ENCODE measurements around the gene CACNA1C.

CACNA1C gene

DNA sequence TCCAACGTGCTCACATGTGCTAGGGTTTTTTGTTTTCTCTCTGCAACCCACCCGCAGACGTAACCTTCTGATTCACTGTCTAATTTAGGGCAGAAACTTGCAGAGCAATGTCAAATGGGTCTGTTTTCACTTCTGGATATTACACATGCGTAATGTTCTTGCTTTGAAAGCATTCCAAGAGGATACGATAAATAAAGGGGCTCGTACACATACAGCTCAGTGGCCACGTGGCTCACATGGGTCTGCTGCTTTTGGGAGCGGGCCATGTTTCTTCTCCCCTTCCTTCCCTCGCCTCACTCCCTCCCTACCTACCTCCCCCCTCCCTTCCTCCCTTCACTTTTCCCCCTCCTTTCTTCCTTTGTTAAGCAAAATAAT lies 23.4 kb downstream of the CACNA1C start:
- TF ChIP-seq GATA3 (IDR thresholded peaks at IDR 0.05; ENCODE audit: low read depth, low read length) (no peak), GATA2 (IDR thresholded peaks at IDR 0.05; ENCODE audit: low read depth, low read length) (no peak)

DNA sequence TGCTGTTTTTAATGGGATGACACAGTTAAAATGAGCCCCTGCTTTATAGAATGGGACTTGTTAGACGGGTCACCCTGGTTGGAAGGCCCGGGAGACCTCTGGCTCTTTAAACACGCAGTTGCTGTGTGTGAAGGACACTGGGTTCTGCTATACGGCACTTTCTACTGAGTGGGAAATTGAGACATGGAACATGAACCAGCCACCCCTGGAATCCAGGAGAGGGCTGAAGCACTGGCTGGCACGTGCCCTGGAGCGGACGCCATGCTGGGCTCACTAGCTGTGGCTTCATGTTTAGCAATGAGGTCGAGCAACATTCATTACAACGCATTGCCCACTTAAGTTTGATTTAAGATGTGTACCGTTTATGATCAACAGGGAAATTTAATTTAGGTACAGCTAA lies 23.9 kb downstream of the CACNA1C start:
- TF ChIP-seq GATA2 (IDR thresholded peaks at IDR 0.05; ENCODE audit: low read depth, low read length) (no peak), GATA3 (IDR thresholded peaks at IDR 0.05; ENCODE audit: low read depth, low read length) (no peak)

- TF ChIP-seq GATA3 (IDR thresholded peaks at IDR 0.05; ENCODE audit: low read depth, low read length) (no peak), GATA2 (IDR thresholded peaks at IDR 0.05; ENCODE audit: low read depth, low read length) (no peak)
These were observed 27.8 kb downstream of the CACNA1C start for GRCh38 chr12:2080604-2081003.

DNA sequence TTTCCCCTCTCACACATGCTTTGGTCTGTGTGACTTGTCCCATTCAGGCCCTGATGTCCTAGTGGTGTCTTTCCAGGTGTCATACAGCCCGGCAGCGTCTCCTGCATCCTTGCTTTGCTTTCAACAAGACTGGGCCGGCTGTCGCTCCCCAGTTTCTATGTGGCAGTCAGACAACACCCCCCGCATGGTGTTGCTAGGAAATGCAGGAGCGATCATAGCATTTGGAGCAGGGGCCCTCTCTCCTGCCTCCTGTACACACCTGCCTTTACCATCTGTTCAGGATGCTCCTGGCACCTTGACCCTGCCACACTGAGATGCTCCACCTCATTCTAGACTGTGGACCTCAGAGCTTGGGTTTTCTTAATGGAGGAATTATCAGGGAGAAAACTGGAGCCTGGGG lies 29.5 kb downstream of the CACNA1C start:
- TF ChIP-seq GATA3 (IDR thresholded peaks at IDR 0.05; ENCODE audit: low read depth, low read length) (no peak), GATA2 (IDR thresholded peaks at IDR 0.05; ENCODE audit: low read depth, low read length) (no peak)

GRCh38 chr12:2083008-2083407 lies 30.2 kb downstream of the CACNA1C start:
- no peak for TF ChIP-seq GATA3 (IDR thresholded peaks at IDR 0.05; ENCODE audit: low read depth, low read length)
- TF ChIP-seq GATA2 (IDR thresholded peaks at IDR 0.05; ENCODE audit: low read depth, low read length): no peak

GRCh38 chr12:2083561-2083960 lies 30.8 kb downstream of the CACNA1C start:
- TF ChIP-seq GATA3 (IDR thresholded peaks at IDR 0.05; ENCODE audit: low read depth, low read length) (no peak), GATA2 (IDR thresholded peaks at IDR 0.05; ENCODE audit: low read depth, low read length) (no peak)

GRCh38 chr12:2084553-2085296 lies 31.9 kb downstream of the CACNA1C start:
- no peak for TF ChIP-seq GATA3 (IDR thresholded peaks at IDR 0.05; ENCODE audit: low read depth, low read length)

DNA sequence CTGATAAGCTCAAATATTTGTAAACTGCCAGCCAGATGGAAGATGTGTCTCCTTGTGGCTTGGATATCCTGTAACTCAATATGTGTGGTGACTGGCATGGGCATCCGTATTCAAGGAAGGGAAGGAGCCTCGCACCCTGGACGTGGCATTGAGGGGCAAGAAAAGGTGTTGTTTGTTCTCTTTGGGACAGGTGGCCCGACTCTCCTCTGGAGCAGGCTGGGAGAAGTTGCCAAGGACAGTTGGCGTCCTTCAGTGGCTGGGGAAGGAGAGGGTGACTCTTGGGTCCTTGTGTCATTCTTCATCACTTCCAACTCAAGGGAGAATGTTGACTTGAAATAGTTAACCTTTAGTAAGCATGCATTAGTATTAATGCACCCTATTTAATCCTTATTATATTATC lies 39.6 kb downstream of the CACNA1C start:
- TF ChIP-seq GATA2 (IDR thresholded peaks at IDR 0.05; ENCODE audit: low read depth, low read length): no peak
- TF ChIP-seq GATA3 (IDR thresholded peaks at IDR 0.05; ENCODE audit: low read depth, low read length): no peak

DNA sequence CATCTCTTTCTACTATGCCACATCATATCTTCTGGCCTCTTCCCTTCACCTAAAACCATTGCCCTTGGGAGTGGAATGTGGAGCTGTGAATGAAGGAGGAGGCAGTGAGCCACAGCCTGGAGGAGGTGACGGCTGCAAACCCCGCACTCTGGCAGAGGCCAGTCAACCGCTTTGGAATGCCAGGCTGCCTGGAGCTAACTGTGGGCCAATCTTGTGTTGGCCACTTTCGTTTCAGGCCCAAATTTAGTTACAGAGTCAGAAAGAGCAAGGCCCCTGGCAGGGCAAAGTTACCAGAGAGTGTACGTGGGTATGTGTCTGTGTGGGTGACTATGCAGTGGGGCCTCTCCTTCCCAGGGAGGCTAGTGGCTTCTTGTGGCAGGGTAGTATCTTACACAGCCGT lies 40.1 kb downstream of the CACNA1C start:
- TF ChIP-seq GATA3 (IDR thresholded peaks at IDR 0.05; ENCODE audit: low read depth, low read length): no peak
- TF ChIP-seq GATA2 (IDR thresholded peaks at IDR 0.05; ENCODE audit: low read depth, low read length): no peak

GRCh38 chr12:2094597-2094996 lies 41.8 kb downstream of the CACNA1C start:
- TF ChIP-seq GATA2 (IDR thresholded peaks at IDR 0.05; ENCODE audit: low read depth, low read length) (no peak), GATA3 (IDR thresholded peaks at IDR 0.05; ENCODE audit: low read depth, low read length) (no peak)

- TF ChIP-seq GATA3 (IDR thresholded peaks at IDR 0.05; ENCODE audit: low read depth, low read length) (no peak), GATA2 (IDR thresholded peaks at IDR 0.05; ENCODE audit: low read depth, low read length) (no peak)
These were observed 43.1 kb downstream of the CACNA1C start for GRCh38 chr12:2095878-2096277.

- TF ChIP-seq GATA3 (IDR thresholded peaks at IDR 0.05; ENCODE audit: low read depth, low read length) (no peak), GATA2 (IDR thresholded peaks at IDR 0.05; ENCODE audit: low read depth, low read length) (no peak)
These were observed 44.8 kb downstream of the CACNA1C start for GRCh38 chr12:2097617-2098016.

DNA sequence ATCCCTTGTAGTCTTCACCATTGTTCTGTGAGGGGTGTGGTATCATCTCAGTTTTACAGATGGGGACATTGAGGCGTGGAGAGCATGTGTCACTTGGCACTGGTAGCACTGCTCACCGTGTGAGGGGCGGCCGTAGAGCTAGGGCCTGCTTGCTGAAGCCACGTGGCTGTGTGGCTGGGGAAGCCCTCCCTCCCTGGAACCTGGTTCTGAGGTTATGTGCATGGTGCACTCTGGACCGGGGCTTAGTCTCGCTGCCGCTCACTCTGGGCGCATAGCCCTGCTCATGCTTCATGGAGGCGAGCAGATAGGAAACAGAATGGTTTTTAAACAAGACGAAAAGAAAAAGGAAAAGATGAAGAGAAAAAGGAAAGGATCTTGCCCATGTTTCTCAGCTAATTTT lies 46.1 kb downstream of the CACNA1C start:
- TF ChIP-seq GATA3 (IDR thresholded peaks at IDR 0.05; ENCODE audit: low read depth, low read length) (no peak), GATA2 (IDR thresholded peaks at IDR 0.05; ENCODE audit: low read depth, low read length) (no peak)

- TF ChIP-seq GATA3 (IDR thresholded peaks at IDR 0.05; ENCODE audit: low read depth, low read length): no peak
- TF ChIP-seq GATA2 (IDR thresholded peaks at IDR 0.05; ENCODE audit: low read depth, low read length): no peak
These were observed 46.8 kb downstream of the CACNA1C start for GRCh38 chr12:2099595-2099994.

- TF ChIP-seq GATA3 (IDR thresholded peaks at IDR 0.05; ENCODE audit: low read depth, low read length) (no peak), GATA2 (IDR thresholded peaks at IDR 0.05; ENCODE audit: low read depth, low read length) (no peak)
These were observed 48.6 kb downstream of the CACNA1C start for GRCh38 chr12:2101359-2101758.

GRCh38 chr12:2101771-2102170 lies 49.0 kb downstream of the CACNA1C start:
- no peak for TF ChIP-seq GATA2 (IDR thresholded peaks at IDR 0.05; ENCODE audit: low read depth, low read length)
- TF ChIP-seq GATA3 (IDR thresholded peaks at IDR 0.05; ENCODE audit: low read depth, low read length): no peak
